Ovary (tissue), 3 donors: ENCODE data around the gene SLC22A6.

ENCODE experiments used
- CTCF ChIP-seq, 3 donors: fragments of 450-650 bp in 2 of 3; fragments of 200-600 bp in 1 of 3; IDR thresholded peaks; one replicate each; pipeline versions ENCODE4 v1.5.1 to v1.8.0; 2016 to 2022; ENCODE audit warnings: antibody characterized with exemption in 3 of 3, mild to moderate bottlenecking in 1 of 3
- EP300 ChIP-seq: sonication (generic); formaldehyde crosslinking; IDR thresholded peaks from one replicate; pipeline ENCODE4 v1.6.1; 2017; ENCODE audit warnings: antibody characterized with exemption
- POLR2A ChIP-seq: fragments of 450-650 bp; IDR thresholded peaks from one replicate; pipeline ENCODE4 v1.6.1; 2017; ENCODE audit warnings: antibody characterized with exemption, mild to moderate bottlenecking, moderate library complexity
- donor health status: DM: no; HTN: no; CAD: no.

GRCh38 chr11:62999156-62999555 is 14.4 kb upstream of the SLC22A6 start:
- TF ChIP-seq CTCF (IDR thresholded peaks at IDR 0.05), result no peak
- TF ChIP-seq POLR2A, result no peak
- no peak for TF ChIP-seq EP300
